ENCODE results near the gene SARNP. TPM values are rescaled to one million over a fixed set of nuclear protein-coding genes. Genes with fewer than 3 reads are reported as not detected.
A peak's percentile ranks its signal among the peaks of the same experiment; 100 is the strongest.

The SARNP gene
- total and polyA plus RNA-seq, 9 of the 15 experiments (the other 6 are each of a cell fraction or from before 2014, with no cell fraction given) = 70.1 to 400 (median 198) TPM

GRCh38 chr12:55829967-55830600, 12.6 kb upstream of the SARNP start (continued):
- no peak for TF ChIP-seq ZBTB43 (CRISPR knock-in tag; IDR thresholded peaks at IDR 0.05)
- TF ChIP-seq IRF1 (CRISPR knock-in tag; IDR thresholded peaks at IDR 0.05; ENCODE audit: borderline replicate concordance) = no peak
- no peak for TF ChIP-seq MCM7 (IDR thresholded peaks at IDR 0.05)
- TF ChIP-seq, protein P1, sequence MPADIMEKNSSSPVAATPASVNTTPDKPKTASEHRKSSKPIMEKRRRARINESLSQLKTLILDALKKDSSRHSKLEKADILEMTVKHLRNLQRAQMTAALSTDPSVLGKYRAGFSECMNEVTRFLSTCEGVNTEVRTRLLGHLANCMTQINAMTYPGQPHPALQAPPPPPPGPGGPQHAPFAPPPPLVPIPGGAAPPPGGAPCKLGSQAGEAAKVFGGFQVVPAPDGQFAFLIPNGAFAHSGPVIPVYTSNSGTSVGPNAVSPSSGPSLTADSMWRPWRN (IDR thresholded peaks at IDR 0.05; ENCODE audit: low read depth) = no peak
- TF ChIP-seq HDAC1 (IDR thresholded peaks at IDR 0.05) = peak in 1 of 2 experiments; percentile 53; a peak in 1 of 4 replicates
- TF ChIP-seq RAD51 (IDR thresholded peaks at IDR 0.05; ENCODE audit: borderline replicate concordance, low read depth) = no peak
- TF ChIP-seq NBN (IDR thresholded peaks at IDR 0.05; ENCODE audit: low read depth) = no peak
- no peak for TF ChIP-seq ZEB2 (IDR thresholded peaks at IDR 0.05)
- no peak for TF ChIP-seq DDX20 (tag; IDR thresholded peaks at IDR 0.05; ENCODE audit: low read depth)
- TF ChIP-seq ELF1 (tag; IDR thresholded peaks at IDR 0.05) = no peak
- TF ChIP-seq ZBTB17 (CRISPR knock-in tag; IDR thresholded peaks at IDR 0.05) = 0 out of 2 replicates have a peak, but pooled peaks have one; percentile 64
- TF ChIP-seq MCM3 (IDR thresholded peaks at IDR 0.05) = no peak
- TF ChIP-seq, protein P2, sequence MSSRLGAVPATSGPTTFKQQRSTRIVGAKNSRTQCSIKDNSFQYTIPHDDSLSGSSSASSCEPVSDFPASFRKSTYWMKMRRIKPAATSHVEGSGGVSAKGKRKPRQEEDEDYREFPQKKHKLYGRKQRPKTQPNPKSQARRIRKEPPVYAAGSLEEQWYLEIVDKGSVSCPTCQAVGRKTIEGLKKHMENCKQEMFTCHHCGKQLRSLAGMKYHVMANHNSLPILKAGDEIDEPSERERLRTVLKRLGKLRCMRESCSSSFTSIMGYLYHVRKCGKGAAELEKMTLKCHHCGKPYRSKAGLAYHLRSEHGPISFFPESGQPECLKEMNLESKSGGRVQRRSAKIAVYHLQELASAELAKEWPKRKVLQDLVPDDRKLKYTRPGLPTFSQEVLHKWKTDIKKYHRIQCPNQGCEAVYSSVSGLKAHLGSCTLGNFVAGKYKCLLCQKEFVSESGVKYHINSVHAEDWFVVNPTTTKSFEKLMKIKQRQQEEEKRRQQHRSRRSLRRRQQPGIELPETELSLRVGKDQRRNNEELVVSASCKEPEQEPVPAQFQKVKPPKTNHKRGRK (tag; IDR thresholded peaks at IDR 0.05) = no peak
- TF ChIP-seq ZHX1 (conservative IDR thresholded peaks at IDR 0.05; ENCODE audit: low read length) = no peak
- TF ChIP-seq, protein P3, sequence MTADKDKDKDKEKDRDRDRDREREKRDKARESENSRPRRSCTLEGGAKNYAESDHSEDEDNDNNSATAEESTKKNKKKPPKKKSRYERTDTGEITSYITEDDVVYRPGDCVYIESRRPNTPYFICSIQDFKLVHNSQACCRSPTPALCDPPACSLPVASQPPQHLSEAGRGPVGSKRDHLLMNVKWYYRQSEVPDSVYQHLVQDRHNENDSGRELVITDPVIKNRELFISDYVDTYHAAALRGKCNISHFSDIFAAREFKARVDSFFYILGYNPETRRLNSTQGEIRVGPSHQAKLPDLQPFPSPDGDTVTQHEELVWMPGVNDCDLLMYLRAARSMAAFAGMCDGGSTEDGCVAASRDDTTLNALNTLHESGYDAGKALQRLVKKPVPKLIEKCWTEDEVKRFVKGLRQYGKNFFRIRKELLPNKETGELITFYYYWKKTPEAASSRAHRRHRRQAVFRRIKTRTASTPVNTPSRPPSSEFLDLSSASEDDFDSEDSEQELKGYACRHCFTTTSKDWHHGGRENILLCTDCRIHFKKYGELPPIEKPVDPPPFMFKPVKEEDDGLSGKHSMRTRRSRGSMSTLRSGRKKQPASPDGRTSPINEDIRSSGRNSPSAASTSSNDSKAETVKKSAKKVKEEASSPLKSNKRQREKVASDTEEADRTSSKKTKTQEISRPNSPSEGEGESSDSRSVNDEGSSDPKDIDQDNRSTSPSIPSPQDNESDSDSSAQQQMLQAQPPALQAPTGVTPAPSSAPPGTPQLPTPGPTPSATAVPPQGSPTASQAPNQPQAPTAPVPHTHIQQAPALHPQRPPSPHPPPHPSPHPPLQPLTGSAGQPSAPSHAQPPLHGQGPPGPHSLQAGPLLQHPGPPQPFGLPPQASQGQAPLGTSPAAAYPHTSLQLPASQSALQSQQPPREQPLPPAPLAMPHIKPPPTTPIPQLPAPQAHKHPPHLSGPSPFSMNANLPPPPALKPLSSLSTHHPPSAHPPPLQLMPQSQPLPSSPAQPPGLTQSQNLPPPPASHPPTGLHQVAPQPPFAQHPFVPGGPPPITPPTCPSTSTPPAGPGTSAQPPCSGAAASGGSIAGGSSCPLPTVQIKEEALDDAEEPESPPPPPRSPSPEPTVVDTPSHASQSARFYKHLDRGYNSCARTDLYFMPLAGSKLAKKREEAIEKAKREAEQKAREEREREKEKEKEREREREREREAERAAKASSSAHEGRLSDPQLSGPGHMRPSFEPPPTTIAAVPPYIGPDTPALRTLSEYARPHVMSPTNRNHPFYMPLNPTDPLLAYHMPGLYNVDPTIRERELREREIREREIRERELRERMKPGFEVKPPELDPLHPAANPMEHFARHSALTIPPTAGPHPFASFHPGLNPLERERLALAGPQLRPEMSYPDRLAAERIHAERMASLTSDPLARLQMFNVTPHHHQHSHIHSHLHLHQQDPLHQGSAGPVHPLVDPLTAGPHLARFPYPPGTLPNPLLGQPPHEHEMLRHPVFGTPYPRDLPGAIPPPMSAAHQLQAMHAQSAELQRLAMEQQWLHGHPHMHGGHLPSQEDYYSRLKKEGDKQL (CRISPR knock-in tag; IDR thresholded peaks at IDR 0.05; ENCODE audit: borderline replicate concordance) = no peak
- no peak for TF ChIP-seq BCOR (IDR thresholded peaks at IDR 0.05)

Measured in K562 (cell line).